NCI-H510A treated with DMSO at 0.1 percent for 48 hours (cell line): ENCODE data around the gene KCNA3.

Source experiments
- DNase-seq: peaks from one replicate; lab custom pipeline; 2025; lab: John Stamatoyannopoulos, UW

Gene KCNA3

GRCh38 chr1:110674337-110675059, at the start of gene KCNA3:
KCNA3 (minus strand) TSS chr1:110674940; CDS start chr1:110674809, 131 bp downstream.
- DNase-seq: peak; percentile 25

- no peak for DNase-seq
Measured at GRCh38 chr1:110722807-110723206, 48.1 kb upstream of the KCNA3 start.

- DNase-seq: no peak
Measured at GRCh38 chr1:110719908-110720307, 45.2 kb upstream of the KCNA3 start.

- DNase-seq: no peak
Measured at GRCh38 chr1:110718452-110718851, 43.7 kb upstream of the KCNA3 start.

- no peak for DNase-seq
Measured at GRCh38 chr1:110717179-110717578, 42.4 kb upstream of the KCNA3 start.

- DNase-seq: no peak
Measured at GRCh38 chr1:110714374-110714995, 39.7 kb upstream of the KCNA3 start.

- DNase-seq: no peak
Measured at GRCh38 chr1:110713221-110713620, 38.5 kb upstream of the KCNA3 start.

GRCh38 chr1:110710314-110710713, 35.6 kb upstream of the KCNA3 start:
- DNase-seq: no peak

- DNase-seq: no peak
Measured at GRCh38 chr1:110708974-110709440, 34.3 kb upstream of the KCNA3 start.

GRCh38 chr1:110707232-110707631, 32.5 kb upstream of the KCNA3 start:
- DNase-seq: no peak

- DNase-seq: no peak
Measured at GRCh38 chr1:110706621-110707020, 31.9 kb upstream of the KCNA3 start.

GRCh38 chr1:110702260-110702659, 27.5 kb upstream of the KCNA3 start:
- no peak for DNase-seq

GRCh38 chr1:110700767-110701166, 26.0 kb upstream of the KCNA3 start:
- no peak for DNase-seq

GRCh38 chr1:110697606-110698005, 22.9 kb upstream of the KCNA3 start:
- no peak for DNase-seq

- no peak for DNase-seq
Measured at GRCh38 chr1:110696818-110697217, 22.1 kb upstream of the KCNA3 start.

GRCh38 chr1:110690709-110691365, 16.1 kb upstream of the KCNA3 start:
- DNase-seq: no peak

- no peak for DNase-seq
Measured at GRCh38 chr1:110689868-110690267, 15.1 kb upstream of the KCNA3 start.

GRCh38 chr1:110688514-110688913, 13.8 kb upstream of the KCNA3 start:
- no peak for DNase-seq

- DNase-seq: peak; percentile 22
Measured at GRCh38 chr1:110687250-110687649, 12.5 kb upstream of the KCNA3 start.

GRCh38 chr1:110686188-110686587, 11.4 kb upstream of the KCNA3 start:
- DNase-seq: no peak

GRCh38 chr1:110684491-110684890, 9.8 kb upstream of the KCNA3 start:
- no peak for DNase-seq

GRCh38 chr1:110682898-110683297, 8.2 kb upstream of the KCNA3 start:
- DNase-seq: no peak
